ENCODE measurements around the gene MICAL3.

Gene MICAL3

GRCh38 chr22:17791196-17791595, 233.2 kb downstream of the MICAL3 start:
- no peak for DNase-seq (ENCODE audit: low spot score)

- no peak for DNase-seq (ENCODE audit: low spot score)
Measured at GRCh38 chr22:17789379-17790200, 234.8 kb downstream of the MICAL3 start.

GRCh38 chr22:17788528-17789378, 235.6 kb downstream of the MICAL3 start:
- no peak for DNase-seq (ENCODE audit: low spot score)

- no peak for DNase-seq (ENCODE audit: low spot score)
Measured at GRCh38 chr22:17787716-17788330, 236.5 kb downstream of the MICAL3 start.

GRCh38 chr22:17787241-17787640, 237.1 kb downstream of the MICAL3 start:
- DNase-seq (ENCODE audit: low spot score), result no peak

- DNase-seq (ENCODE audit: low spot score), result no peak
Measured at GRCh38 chr22:17786435-17787161, 237.8 kb downstream of the MICAL3 start.

GRCh38 chr22:17785185-17786184, 238.9 kb downstream of the MICAL3 start:
- peak; percentile 59 for DNase-seq (ENCODE audit: low spot score)

GRCh38 chr22:17784776-17785175, 239.6 kb downstream of the MICAL3 start:
- DNase-seq (ENCODE audit: low spot score), result no peak

GRCh38 chr22:17783773-17784480, 240.4 kb downstream of the MICAL3 start:
- no peak for DNase-seq (ENCODE audit: low spot score)

- no peak for DNase-seq (ENCODE audit: low spot score)
Measured at GRCh38 chr22:17783312-17783711, 241.0 kb downstream of the MICAL3 start.

- DNase-seq (ENCODE audit: low spot score), result no peak
Measured at GRCh38 chr22:17782621-17783020, 241.7 kb downstream of the MICAL3 start.

- no peak for DNase-seq (ENCODE audit: low spot score)
Measured at GRCh38 chr22:17782158-17782557, 242.2 kb downstream of the MICAL3 start.

- DNase-seq (ENCODE audit: low spot score), result peak; percentile 88
Measured at GRCh38 chr22:17781319-17782031, 242.9 kb downstream of the MICAL3 start.

- DNase-seq (ENCODE audit: low spot score), result no peak
Measured at GRCh38 chr22:17780741-17781318, 243.5 kb downstream of the MICAL3 start.

- DNase-seq (ENCODE audit: low spot score), result no peak
Measured at GRCh38 chr22:17780116-17780740, 244.1 kb downstream of the MICAL3 start.

GRCh38 chr22:17779286-17780115, 244.9 kb downstream of the MICAL3 start:
- DNase-seq (ENCODE audit: low spot score), result no peak

- DNase-seq (ENCODE audit: low spot score), result no peak
Measured at GRCh38 chr22:17778412-17778976, 245.9 kb downstream of the MICAL3 start.
